ENCODE measurements around the gene MAP1A. TPM values are rescaled to one million over a fixed set of nuclear protein-coding genes. Genes with fewer than 3 reads are reported as not detected.

MAP1A gene
- total and polyA plus RNA-seq, 2 donors (not counting 3 experiments of a cell fraction or from before 2014, with no cell fraction given): 0.68 to 4.8 TPM

DNA sequence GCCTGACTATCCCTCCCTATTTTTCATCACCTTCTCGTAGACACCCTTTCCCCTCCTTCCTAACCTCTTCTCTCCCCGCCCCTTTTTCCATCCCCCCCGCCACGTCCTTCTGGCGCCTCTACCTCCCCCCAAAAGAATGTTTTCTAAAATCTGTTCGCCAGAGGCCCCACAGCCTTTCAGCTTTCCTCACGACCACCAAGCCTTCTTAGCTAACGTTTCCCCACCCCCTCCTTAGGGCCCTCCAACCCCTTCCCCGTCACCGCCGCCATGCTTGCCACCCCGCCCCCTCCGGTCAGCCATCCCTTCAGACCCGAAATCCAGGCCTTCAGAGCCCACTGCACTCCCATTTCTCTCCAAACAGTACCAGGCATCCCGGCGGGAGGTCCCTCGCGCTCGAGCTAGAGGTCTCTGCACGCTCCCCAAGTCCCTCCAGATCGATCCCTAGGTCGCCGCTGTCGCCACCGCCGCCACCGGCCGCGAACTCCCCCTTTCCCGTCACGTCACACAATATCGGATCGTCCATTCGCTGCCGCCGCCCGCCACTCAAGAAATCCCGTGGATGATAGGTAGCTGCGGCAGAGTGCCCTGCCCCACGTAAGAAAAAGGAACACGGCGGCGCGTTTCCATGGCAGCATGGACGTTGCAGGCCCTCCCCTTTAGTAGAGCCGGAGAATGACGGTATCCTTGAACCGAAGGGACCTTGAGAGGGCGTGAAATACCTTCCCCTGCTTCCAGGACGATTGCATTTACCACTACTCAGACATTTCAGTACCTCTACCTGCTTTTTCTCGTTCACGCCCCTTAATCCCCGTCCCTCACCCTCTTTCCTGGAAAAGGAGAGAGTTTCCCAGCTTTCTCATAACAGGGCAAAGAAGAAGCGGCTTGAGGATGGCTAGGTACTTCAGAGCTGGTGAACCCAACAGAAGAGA lies 24.5 kb upstream of the MAP1A start, which contains the start of gene TP53BP1:
TSS of gene TP53BP1 (minus strand) at position 484 of the 929 bp plus-strand sequence. CDS start at position 371, 113 bp downstream.
- Histone ChIP-seq H3K27me3 (ENCODE audit: control insufficient read depth in 2 of 2, insufficient read depth in 2 of 2, low read length in 2 of 2) (no peaks in the 10 kb centered on the region), H3K36me3 (ENCODE audit: control insufficient read depth in 2 of 2, extremely low read depth in 1 of 2, insufficient read depth in 2 of 2, low read length in 2 of 2) (peaks cover 3 to 4% of the 10 kb centered on the region in 2 experiments), H4K20me1 (replicated peaks; ENCODE audit: control insufficient read depth, extremely low read depth, insufficient read depth, low read length) (no peaks in the 10 kb centered on the region), H3K79me2 (ENCODE audit: control insufficient read depth, insufficient read depth, low read length) (peaks cover 5% of the 10 kb centered on the region), H3K9me1 (replicated peaks; ENCODE audit: control insufficient read depth, extremely low read depth, insufficient read depth, low read length) (no peaks in the 10 kb centered on the region), H2AFZ (ENCODE audit: low read depth, low read length) (peak within 1 kb of the TSS; percentile 96), H3K9ac (replicated peaks; ENCODE audit: extremely low read depth, insufficient read depth, low read length) (peak within 1 kb of the TSS; percentile 77), H3K27ac (ENCODE audit: insufficient read depth, low read depth, low read length) (peak within 1 kb of the TSS; percentile 45), H3K9me3 (replicated peaks; ENCODE audit: control insufficient read depth, insufficient read depth, low read length) (no peaks in the 10 kb centered on the region), H3K4me2 (ENCODE audit: insufficient read depth, low read length) (peak within 1 kb of the TSS; percentile 87), H3K4me3 (replicated peaks in 1 of 3; ENCODE audit: insufficient read depth in 1 of 3, low read depth in 1 of 3, low read length in 3 of 3) (peak within 1 kb of the TSS; percentile 76 to 83 (median 76)), H3K4me1 (ENCODE audit: control insufficient read depth, extremely low read depth, insufficient read depth, low read length) (peaks cover 18% of the 10 kb centered on the region)
- peak; percentile 96 for FAIRE-seq
- ChIA-PET CTCF (interaction anchor here (1.0 to 3.7 kb wide), 5 partner anchors 9 to 52 kb away, joined by 4 to 21 read pairs (median 7); no protein-coding TSS in a partner anchor), POLR2A (interaction anchor here (1.3 kb wide), 1 partner anchor 18 kb away, joined by 6 read pairs; no protein-coding TSS in a partner anchor)
- intact Hi-C loops (cut with micrococcal nuclease): loop anchor here (1.0 kb wide), 1 partner anchor 17 kb away; no protein-coding TSS in a partner anchor
- BruUV-seq (replicated peaks): no TSS peak
- peak; percentile 95 for DNase-seq (ENCODE audit: low read depth, low spot score)
- dilution Hi-C loops (cut with MboI; ENCODE audit: extremely low pct_ligation_motif_present, low sequenced_read_pairs): no loop called here
- TF ChIP-seq, protein P1, sequence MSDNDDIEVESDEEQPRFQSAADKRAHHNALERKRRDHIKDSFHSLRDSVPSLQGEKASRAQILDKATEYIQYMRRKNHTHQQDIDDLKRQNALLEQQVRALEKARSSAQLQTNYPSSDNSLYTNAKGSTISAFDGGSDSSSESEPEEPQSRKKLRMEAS (IDR thresholded peaks at IDR 0.05; ENCODE audit: insufficient read depth, insufficient read length): no peak
- peak; percentile 40 for TF ChIP-seq POLR2A (IDR thresholded peaks at IDR 0.05; ENCODE audit: low read depth, low read length)

DNA sequence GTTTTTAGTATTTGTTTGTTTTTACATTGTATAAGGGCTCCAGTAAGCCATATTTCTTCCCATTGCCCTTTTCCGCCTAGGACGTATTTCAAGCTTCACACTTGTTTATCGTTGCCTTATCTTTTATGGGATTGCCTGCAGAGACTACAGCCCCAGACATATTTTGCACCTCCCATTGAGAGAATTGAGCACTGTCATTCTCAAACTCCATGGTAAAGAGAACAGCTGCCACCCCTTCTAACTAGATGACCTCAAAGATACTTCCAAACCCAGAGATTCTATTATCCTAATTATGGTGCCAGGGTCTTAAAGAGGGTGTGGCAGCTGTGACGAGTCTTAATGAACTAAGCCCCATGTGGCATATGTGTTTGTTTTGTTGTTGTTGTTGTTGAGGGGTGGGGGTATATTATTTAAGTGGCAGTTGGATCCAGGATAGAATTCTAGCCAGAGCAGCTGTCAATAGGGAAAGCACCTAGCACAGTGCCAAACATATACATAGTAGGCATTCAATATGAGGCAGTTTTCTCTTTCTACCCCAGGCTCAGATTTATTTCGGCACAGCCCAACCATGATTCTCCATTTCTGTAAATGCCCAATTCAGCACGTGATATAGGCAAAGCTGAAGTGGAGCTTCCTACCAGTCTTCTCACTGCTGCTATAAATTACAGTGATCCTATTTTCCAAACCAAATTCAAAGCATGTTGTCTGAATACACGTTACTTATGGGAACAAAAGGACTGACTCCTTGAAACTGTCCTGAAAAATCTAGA lies 23.5 kb upstream of the MAP1A start:
- Histone ChIP-seq H2AFZ (ENCODE audit: low read depth, low read length) (peak overlapping the region; percentile 96), H4K20me1 (replicated peaks; ENCODE audit: control insufficient read depth, extremely low read depth, insufficient read depth, low read length) (no peaks in the 10 kb centered on the region), H3K36me3 (ENCODE audit: control insufficient read depth in 2 of 2, extremely low read depth in 1 of 2, insufficient read depth in 2 of 2, low read length in 2 of 2) (peaks cover 0 to 3% of the 10 kb centered on the region in 2 experiments), H3K79me2 (ENCODE audit: control insufficient read depth, insufficient read depth, low read length) (peaks cover 5% of the 10 kb centered on the region), H3K4me2 (ENCODE audit: insufficient read depth, low read length) (peak overlapping the region; percentile 87), H3K27ac (ENCODE audit: insufficient read depth, low read depth, low read length) (peak overlapping the region; percentile 26), H3K4me3 (replicated peaks in 1 of 3; ENCODE audit: insufficient read depth in 1 of 3, low read depth in 1 of 3, low read length in 3 of 3) (peak overlapping the region in 1 of 3 experiments; percentile 83), H3K9ac (replicated peaks; ENCODE audit: extremely low read depth, insufficient read depth, low read length) (no peak overlapping the region), H3K27me3 (ENCODE audit: control insufficient read depth in 2 of 2, insufficient read depth in 2 of 2, low read length in 2 of 2) (no peaks in the 10 kb centered on the region), H3K9me3 (replicated peaks; ENCODE audit: control insufficient read depth, insufficient read depth, low read length) (no peaks in the 10 kb centered on the region), H3K9me1 (replicated peaks; ENCODE audit: control insufficient read depth, extremely low read depth, insufficient read depth, low read length) (no peaks in the 10 kb centered on the region), H3K4me1 (ENCODE audit: control insufficient read depth, extremely low read depth, insufficient read depth, low read length) (peaks cover 18% of the 10 kb centered on the region)
- POLR2A ChIA-PET: interaction anchor here (1.3 kb wide), 1 partner anchor 17 kb away, joined by 6 read pairs; no protein-coding TSS in a partner anchor
- TF ChIP-seq EZH2 (IDR thresholded peaks at IDR 0.05; ENCODE audit: borderline replicate concordance, low read depth, low read length, severe bottlenecking) (no peak), POLR2A (IDR thresholded peaks at IDR 0.05; ENCODE audit: low read depth, low read length) (no peak), POLR2AphosphoS5 (IDR thresholded peaks at IDR 0.05; ENCODE audit: insufficient read depth, low read depth, low read length) (no peak), GATA2 (IDR thresholded peaks at IDR 0.05; ENCODE audit: insufficient read depth, insufficient read length, low read depth, low read length) (no peak), MYC (IDR thresholded peaks at IDR 0.05; ENCODE audit: low read depth, low read length) (no peak), FOS (IDR thresholded peaks at IDR 0.05; ENCODE audit: borderline replicate concordance, insufficient read depth, low read length) (no peak), JUN (IDR thresholded peaks at IDR 0.05; ENCODE audit: borderline replicate concordance, insufficient read depth, insufficient read length, low read depth) (no peak)
- TF ChIP-seq, protein P1 (IDR thresholded peaks at IDR 0.05; ENCODE audit: insufficient read depth, insufficient read length): no peak
- TF ChIP-seq, protein P2, sequence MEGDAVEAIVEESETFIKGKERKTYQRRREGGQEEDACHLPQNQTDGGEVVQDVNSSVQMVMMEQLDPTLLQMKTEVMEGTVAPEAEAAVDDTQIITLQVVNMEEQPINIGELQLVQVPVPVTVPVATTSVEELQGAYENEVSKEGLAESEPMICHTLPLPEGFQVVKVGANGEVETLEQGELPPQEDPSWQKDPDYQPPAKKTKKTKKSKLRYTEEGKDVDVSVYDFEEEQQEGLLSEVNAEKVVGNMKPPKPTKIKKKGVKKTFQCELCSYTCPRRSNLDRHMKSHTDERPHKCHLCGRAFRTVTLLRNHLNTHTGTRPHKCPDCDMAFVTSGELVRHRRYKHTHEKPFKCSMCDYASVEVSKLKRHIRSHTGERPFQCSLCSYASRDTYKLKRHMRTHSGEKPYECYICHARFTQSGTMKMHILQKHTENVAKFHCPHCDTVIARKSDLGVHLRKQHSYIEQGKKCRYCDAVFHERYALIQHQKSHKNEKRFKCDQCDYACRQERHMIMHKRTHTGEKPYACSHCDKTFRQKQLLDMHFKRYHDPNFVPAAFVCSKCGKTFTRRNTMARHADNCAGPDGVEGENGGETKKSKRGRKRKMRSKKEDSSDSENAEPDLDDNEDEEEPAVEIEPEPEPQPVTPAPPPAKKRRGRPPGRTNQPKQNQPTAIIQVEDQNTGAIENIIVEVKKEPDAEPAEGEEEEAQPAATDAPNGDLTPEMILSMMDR (IDR thresholded peaks at IDR 0.05; ENCODE audit: extremely low read depth in 1 of 2, insufficient read depth in 1 of 2, low read depth in 1 of 2, low read length in 2 of 2): no peak
- FAIRE-seq (no peak), DNase-seq (ENCODE audit: low read depth, low spot score) (no peak)
- CTCF ChIA-PET: interaction anchor here (1.5 to 3.7 kb wide), 4 partner anchors 8 to 21 kb away, joined by 4 to 21 read pairs (median 12); no protein-coding TSS in a partner anchor
- intact Hi-C loops (cut with micrococcal nuclease): loop anchor here (1.0 kb wide), 1 partner anchor 16 kb away; no protein-coding TSS in a partner anchor
- no TSS peak for BruUV-seq (replicated peaks)
- dilution Hi-C loops (cut with MboI; ENCODE audit: extremely low pct_ligation_motif_present, low sequenced_read_pairs): no loop called here

All from endothelial cell of umbilical vein (primary cell).